NCI-H2227 (cell line): Measurements from ENCODE around the gene LY6G6F.

Experiments used
- DNase-seq: peaks from one replicate; lab custom pipeline; 2025; ENCODE audit not compliant: unreplicated experiment; lab: John Stamatoyannopoulos, UW

Gene LY6G6F

DNA sequence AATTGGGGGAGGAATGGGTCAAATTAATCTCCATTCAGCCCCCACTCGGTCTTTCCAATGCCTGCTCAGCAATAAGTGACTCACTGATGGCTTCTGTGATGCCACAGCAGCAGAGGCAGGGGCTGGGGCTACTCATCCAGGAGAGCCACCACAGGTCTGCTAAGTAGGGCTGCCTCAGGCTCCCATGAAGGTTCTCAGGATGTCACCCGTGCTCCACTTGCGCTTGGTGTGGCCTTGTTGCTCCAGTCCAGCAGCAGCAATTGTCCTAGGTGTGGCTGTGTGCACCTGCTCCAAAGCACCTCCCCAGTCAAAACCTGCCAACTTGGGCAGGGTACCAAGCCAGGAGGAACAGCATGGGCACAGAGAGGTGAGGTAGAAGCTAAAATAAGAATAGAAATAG, 15.5 kb downstream of the LY6G6F start:
- no peak for DNase-seq

DNA sequence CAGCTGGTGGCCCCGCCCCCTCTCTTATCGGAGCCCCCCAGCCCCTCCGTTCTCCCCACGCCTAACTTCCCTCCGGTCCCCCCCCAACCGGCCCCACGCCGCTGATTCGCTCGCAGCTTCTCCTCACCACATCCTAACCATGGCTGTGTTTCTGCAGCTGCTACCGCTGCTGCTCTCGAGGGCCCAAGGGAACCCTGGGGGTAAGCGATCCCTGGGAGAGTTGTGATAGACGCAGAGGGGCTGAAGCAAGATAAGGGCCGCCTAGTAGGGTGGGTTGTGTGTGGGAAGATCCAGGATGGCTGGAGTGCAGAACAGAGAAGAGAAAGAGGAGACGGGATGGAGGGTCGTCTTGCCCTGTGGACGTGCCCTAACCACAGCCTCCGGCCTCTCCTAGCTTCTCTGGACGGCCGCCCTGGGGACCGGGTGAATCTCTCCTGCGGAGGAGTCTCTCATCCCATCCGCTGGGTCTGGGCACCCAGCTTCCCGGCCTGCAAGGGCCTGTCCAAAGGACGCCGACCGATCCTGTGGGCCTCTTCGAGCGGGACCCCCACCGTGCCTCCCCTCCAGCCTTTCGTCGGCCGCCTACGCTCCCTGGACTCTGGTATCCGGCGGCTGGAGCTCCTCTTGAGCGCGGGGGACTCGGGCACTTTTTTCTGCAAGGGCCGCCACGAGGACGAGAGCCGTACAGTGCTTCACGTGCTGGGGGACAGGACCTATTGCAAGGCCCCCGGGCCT, 16.7 kb downstream of the LY6G6F start, which contains the start of gene MPIG6B:
TSS of gene MPIG6B (plus strand) at position 129 of the 735 bp plus-strand sequence. CDS start at position 140, 11 bp downstream.
- DNase-seq, result no peak

- DNase-seq, result no peak
Observed at GRCh38 chr6:31723980-31724691, 17.5 kb downstream of the LY6G6F start.

GRCh38 chr6:31725502-31726350, 19.1 kb downstream of the LY6G6F start:
- no peak for DNase-seq

- no peak for DNase-seq
Observed at GRCh38 chr6:31727034-31727716, 20.5 kb downstream of the LY6G6F start.

GRCh38 chr6:31727717-31728671, 21.3 kb downstream of the LY6G6F start:
- DNase-seq, result no peak

- DNase-seq, result no peak
Observed at GRCh38 chr6:31728767-31729514, 22.3 kb downstream of the LY6G6F start, which contains the start of gene DDAH2. DDAH2 (minus strand) TSS chr6:31729299; CDS start chr6:31729161, 138 bp downstream.

DNA sequence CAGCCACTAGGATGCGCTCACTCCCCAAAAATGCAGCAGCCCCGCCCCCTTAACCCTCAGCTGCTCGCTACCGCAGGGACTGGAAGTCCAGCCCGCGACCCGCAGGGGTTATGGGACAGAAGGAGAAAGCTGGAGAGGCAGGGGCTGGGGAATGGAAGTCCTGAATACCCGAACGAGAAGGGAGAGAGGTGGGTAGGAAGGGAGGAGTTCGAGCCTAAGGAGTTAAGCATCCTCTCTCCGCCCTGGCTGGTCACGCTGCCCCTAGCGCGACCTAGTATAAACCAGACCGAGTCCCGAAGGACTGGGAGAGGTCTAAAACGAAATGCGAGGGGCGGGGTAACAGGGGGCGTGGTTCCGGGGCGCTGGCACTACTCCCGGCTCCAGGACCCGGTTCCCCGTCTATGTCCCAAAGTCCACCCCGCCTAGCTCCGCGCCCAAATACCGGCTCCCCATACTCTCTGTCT, 22.9 kb downstream of the LY6G6F start:
- DNase-seq, result peak; percentile 87

DNA sequence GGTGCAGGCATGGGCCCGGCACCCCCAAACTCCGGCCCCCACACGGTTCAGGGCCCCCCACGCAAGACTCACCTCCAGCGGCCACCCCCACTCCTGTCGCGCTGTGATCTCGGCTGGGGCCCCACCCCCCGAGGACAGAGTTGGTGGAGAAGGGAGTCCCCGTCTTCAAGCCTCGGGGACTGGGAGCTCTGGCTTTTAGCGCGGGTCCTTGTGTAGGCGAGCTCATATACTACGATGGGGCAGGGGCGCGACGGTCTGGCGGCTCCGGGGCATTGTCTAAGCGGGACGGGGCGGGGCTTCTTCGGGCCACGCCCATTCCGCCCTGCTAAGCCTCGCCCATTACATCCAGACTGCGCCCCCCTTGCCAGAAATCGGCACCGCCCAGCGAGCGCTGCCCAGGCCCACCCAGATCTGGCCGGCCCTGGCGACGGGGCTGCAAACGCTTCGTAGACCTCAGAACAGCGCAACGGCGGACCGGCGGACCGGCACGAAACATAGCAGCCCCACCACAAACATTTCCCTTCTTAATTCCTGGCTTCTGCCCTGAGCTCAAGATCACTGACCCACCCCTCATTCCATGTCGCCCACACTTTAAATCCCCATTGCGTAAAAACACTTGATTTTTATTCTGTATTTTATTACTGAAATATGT, 23.4 kb downstream of the LY6G6F start:
- DNase-seq, result peak; percentile 95

DNA sequence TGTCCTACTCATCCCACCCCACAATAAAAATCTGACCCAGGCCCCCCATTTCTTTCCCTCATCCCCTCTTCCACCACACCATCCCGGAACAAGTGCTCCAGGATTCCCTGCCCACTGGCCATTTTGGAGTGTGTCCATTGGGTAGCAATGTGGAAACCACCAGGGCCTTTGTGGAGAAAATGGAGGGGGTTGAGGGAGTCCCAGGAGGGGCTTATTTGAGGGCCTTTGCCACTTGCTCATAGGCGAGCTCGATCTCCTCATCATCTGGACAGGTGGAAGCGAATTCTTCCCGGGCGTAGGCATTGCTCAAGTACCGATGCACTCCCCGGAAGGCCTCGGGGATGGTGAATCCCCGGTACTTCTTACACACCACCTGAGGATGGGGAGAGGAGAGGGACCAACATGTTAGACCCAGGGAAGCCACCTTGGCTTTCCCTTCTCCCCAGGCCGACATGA, 24.0 kb downstream of the LY6G6F start:
- DNase-seq, result no peak

GRCh38 chr6:31732029-31732428, 25.4 kb downstream of the LY6G6F start:
- DNase-seq, result no peak

- no peak for DNase-seq
Observed at GRCh38 chr6:31733734-31734133, 27.1 kb downstream of the LY6G6F start.

DNA sequence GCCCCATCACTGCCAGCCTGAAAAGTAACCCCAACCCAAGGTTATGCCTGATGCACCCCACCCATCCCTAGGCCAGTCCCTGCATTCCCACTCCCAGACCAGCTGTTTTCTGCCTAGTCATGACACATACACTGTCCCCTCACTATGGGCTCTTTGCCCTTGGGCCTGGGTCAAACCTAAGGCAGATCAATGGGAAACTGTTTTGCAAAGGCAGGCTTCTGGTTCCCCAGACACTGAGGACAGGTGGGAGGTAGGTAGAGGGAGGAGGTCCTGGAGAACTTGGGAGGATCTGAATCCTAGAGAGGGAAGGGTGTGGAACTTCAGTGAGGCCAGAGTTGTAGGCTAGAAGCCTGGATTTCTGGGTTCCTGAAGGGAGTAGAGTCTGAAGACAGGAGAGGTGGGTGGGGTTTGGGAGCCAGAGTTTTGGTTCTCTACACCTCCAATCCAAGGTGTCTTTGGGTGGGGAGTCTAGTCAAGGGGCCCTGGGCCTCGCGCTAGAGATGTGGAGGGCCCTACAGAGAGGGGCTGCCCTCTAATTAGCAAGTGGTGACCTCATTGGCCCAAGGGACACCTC, 27.7 kb downstream of the LY6G6F start:
- no peak for DNase-seq

DNA sequence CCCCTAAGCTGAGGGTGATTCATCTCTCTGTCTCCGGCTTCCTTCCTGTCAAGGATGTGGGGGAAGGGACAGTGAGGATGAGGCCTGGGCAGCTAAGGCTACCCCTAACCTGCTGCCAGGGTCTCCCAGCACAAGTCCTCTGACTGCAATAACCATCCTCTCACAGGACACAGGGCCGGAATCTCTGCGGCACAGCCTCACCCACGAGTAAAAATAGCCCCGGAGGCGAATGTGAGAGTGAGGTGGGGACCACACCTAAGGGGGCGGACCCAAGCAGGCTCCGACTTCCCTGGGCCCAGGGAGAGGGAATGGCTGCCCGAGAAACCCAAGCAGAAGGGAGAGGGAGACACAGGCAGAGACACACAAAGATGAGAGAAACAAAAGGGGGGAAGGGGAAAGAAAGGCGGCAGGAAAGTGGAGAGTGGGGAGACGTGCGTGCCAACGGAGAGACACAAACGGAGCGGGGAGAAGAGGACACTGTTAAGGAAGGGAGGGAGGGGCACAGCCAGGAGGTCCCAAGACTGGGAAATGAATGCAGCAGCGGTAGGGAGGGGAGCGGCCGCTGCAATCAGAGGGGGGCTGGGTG, 28.2 kb downstream of the LY6G6F start:
- peak; percentile 57 for DNase-seq

- DNase-seq, result peak; percentile 86
Observed at GRCh38 chr6:31736021-31736767, 29.5 kb downstream of the LY6G6F start, which contains the start of gene CLIC1. CLIC1 (minus strand) TSS chr6:31736530; CDS start chr6:31736300, 230 bp downstream.

GRCh38 chr6:31736768-31737314, 30.2 kb downstream of the LY6G6F start:
- DNase-seq, result no peak
